Colonic mucosa (tissue), 4 donors: Measurements from ENCODE around the gene RAET1G. TPM values are rescaled to one million over a fixed set of nuclear protein-coding genes. Genes with fewer than 3 reads are reported as not detected.
A peak's percentile ranks its signal among the peaks of the same experiment; 100 is the strongest.

Experiments used
- DNase-seq: peaks from one replicate; pipeline ENCODE4 v3.0.0-alpha.2; 2020
- H3K27ac ChIP-seq: fragments of 200-600 bp; one replicate; pipeline ENCODE4 v1.8.0; 2021
- H3K27me3 ChIP-seq: fragments of 200-600 bp; one replicate; pipeline ENCODE4 v1.8.0; 2021
- H3K36me3 ChIP-seq: fragments of 200-600 bp; one replicate; pipeline ENCODE4 v1.8.0; 2021
- H3K4me1 ChIP-seq: fragments of 200-600 bp; one replicate; pipeline ENCODE4 v1.8.0; 2021; ENCODE audit warnings: mild to moderate bottlenecking
- H3K4me3 ChIP-seq: fragments of 200-600 bp; one replicate; pipeline ENCODE4 v1.8.0; 2021
- H3K9ac ChIP-seq, 2 donors: one replicate each; pipeline ENCODE4 v1.7.0; 2013; ENCODE audit warnings: control low read depth in 2 of 2, low read depth in 2 of 2, low read length in 2 of 2
- H3K9me3 ChIP-seq: fragments of 200-600 bp; one replicate; pipeline ENCODE4 v1.8.0; 2021
- CTCF ChIP-seq: fragments of 200-600 bp; IDR thresholded peaks from one replicate; pipeline ENCODE4 v1.8.0; 2022; ENCODE audit warnings: antibody characterized with exemption, mild to moderate bottlenecking
- intact Hi-C: fragments of 100-400 bp; cut with DNase I; formaldehyde crosslinking; loops from one replicate; pipeline ENCODE4 v1.14.1; 2022
- total RNA-seq, 2 donors: library from RNA; stranded (reverse); fragmentation: NEBNext Ultra II Directional in 1 of 2; extraction: Animal tissue kit (Norgen Biotek cat#: 25700) in 1 of 2; gene quantifications; one replicate each; pipeline ENCODE4 v1.2.1, GENCODE V29; 2021
- donor health status: healthy.
- donor health status: DM: no; HTN: no; CAD: no.
- donor health status: DM: no; HTN: no; CAD: no.

The RAET1G gene
- total RNA-seq, 2 donors from 2014 or later = 0.27 TPM; not detected in 1

GRCh38 chr6:149889326-149889725, 33.6 kb downstream of the RAET1G start:
- DNase-seq = no peak
- no peaks in the 10 kb centered on the region for H3K4me1 ChIP-seq
- H3K9me3 ChIP-seq = no peaks in the 10 kb centered on the region
- no peaks in the 10 kb centered on the region for H3K36me3 ChIP-seq
- H3K9ac ChIP-seq = no peak overlapping the region
- no peak overlapping the region for H3K4me3 ChIP-seq
- intact Hi-C loops = no loop called here
- TF ChIP-seq CTCF = no peak
- no peaks in the 10 kb centered on the region for H3K27me3 ChIP-seq
- H3K27ac ChIP-seq = no peak overlapping the region

GRCh38 chr6:149888659-149889058, 34.3 kb downstream of the RAET1G start:
- Histone ChIP-seq H3K4me3 (no peak overlapping the region), H3K27ac (no peak overlapping the region), H3K27me3 (no peaks in the 10 kb centered on the region), H3K9me3 (no peaks in the 10 kb centered on the region), H3K36me3 (no peaks in the 10 kb centered on the region), H3K9ac (no peak overlapping the region), H3K4me1 (no peaks in the 10 kb centered on the region)
- TF ChIP-seq CTCF = no peak
- DNase-seq = no peak
- intact Hi-C loops = no loop called here

- Histone ChIP-seq H3K36me3 (no peaks in the 10 kb centered on the region), H3K27me3 (no peaks in the 10 kb centered on the region), H3K9ac (no peak overlapping the region), H3K4me3 (no peak overlapping the region), H3K9me3 (no peaks in the 10 kb centered on the region), H3K27ac (no peak overlapping the region), H3K4me1 (no peaks in the 10 kb centered on the region)
- intact Hi-C loops = no loop called here
- peak; percentile 52 for DNase-seq
- TF ChIP-seq CTCF = no peak
Observed at GRCh38 chr6:149888093-149888492, 34.8 kb downstream of the RAET1G start.

GRCh38 chr6:149887343-149887742, 35.6 kb downstream of the RAET1G start:
- TF ChIP-seq CTCF = no peak
- H3K27ac ChIP-seq = no peak overlapping the region
- no peaks in the 10 kb centered on the region for H3K36me3 ChIP-seq
- H3K4me3 ChIP-seq = no peak overlapping the region
- no peaks in the 10 kb centered on the region for H3K9me3 ChIP-seq
- H3K27me3 ChIP-seq = no peaks in the 10 kb centered on the region
- no peaks in the 10 kb centered on the region for H3K4me1 ChIP-seq
- H3K9ac ChIP-seq = no peak overlapping the region
- DNase-seq = no peak
- intact Hi-C loops = no loop called here

GRCh38 chr6:149885888-149886287, 37.0 kb downstream of the RAET1G start:
- DNase-seq = no peak
- H3K27ac ChIP-seq = no peak overlapping the region
- H3K4me3 ChIP-seq = no peak overlapping the region
- H3K9ac ChIP-seq = no peak overlapping the region
- H3K4me1 ChIP-seq = no peaks in the 10 kb centered on the region
- no peaks in the 10 kb centered on the region for H3K9me3 ChIP-seq
- no peak for TF ChIP-seq CTCF
- no peaks in the 10 kb centered on the region for H3K36me3 ChIP-seq
- intact Hi-C loops = no loop called here
- no peaks in the 10 kb centered on the region for H3K27me3 ChIP-seq

- DNase-seq = no peak
- Histone ChIP-seq H3K27ac (no peak overlapping the region), H3K27me3 (no peaks in the 10 kb centered on the region), H3K4me1 (no peaks in the 10 kb centered on the region), H3K9ac (no peak overlapping the region), H3K9me3 (no peaks in the 10 kb centered on the region), H3K4me3 (no peak overlapping the region), H3K36me3 (no peaks in the 10 kb centered on the region)
- intact Hi-C loops = no loop called here
- TF ChIP-seq CTCF = no peak
Observed at GRCh38 chr6:149884617-149885016, 38.3 kb downstream of the RAET1G start.
